GM18858 (cell line): Measurements from ENCODE around the gene SH3PXD2A.
"Not testable (repeated sequence)": the region's sequence is repeated elsewhere in the genome, so short reads cannot be mapped to it uniquely, and the experiment has no call there.

Experiments used
- ATAC-seq: cut with Tn5 transposase; IDR thresholded peaks from one replicate; pipeline ENCODE4 v1.9.1; 2021; ENCODE audit not compliant: unreplicated experiment

SH3PXD2A gene

DNA sequence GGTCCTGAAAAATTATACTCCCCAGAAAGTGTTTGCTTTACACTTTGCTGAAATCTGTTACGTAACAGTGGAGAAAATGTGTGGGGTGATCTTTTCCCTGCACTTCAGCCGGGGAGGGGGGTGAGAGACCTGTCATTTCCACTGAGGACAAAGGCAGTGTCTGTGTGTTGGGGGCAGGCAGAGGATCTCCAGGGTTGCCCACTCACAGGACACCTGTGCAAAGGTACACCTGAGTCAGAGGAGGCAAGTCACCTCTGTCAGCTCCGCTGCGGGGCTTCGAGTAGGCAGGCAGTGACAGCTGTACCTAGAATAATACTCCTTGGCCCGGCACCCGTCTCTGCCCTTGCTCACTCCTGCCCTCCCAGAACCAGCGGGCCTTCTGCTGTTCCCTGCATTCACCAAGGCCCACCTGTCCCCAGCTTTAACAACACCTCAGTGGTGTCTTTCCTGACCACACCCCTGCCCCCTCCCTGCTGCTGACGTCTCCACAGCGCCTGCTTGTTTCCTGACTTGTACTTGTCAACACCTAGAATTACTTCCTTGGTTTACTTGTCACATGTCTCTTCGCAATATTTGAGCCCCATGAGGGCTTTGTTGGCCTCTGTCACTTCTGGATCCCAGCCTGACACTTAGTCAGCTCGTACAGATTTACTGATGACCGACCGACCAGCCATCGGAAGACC is 202.6 kb downstream of the SH3PXD2A start:
- ATAC-seq: no peak

DNA sequence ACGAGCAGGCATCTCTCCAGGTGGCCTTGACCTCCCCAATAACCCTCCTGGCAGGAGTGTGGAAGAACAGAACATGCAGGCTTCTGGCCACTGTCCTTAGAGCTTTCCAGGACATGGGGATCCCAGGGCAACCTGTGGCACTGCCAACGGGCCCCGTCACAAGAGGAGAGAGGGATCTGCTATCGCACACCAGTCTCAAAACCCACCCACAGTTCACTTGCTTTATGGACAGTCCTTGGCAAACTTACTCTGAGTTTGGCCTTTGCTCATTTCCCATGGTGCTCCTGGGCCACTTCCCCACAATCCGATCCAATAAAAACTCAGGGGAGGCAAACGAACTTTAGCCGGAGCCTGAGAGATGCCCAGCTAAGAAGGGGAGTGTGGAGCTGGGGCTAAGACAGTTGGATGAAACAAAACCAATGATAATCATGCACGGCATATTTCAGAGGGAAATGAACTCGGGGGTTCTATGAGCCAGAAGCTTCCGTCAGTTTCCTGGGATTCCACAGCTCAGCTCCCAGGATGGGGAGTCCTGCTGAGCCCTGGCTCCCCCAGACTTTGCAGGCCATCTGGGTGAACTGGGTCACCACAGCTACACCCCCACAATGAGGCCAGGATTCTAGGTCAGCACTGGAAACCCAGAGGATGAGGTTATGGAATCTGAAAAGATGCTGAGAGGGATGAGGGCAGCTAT is 203.4 kb downstream of the SH3PXD2A start:
- ATAC-seq: no peak

DNA sequence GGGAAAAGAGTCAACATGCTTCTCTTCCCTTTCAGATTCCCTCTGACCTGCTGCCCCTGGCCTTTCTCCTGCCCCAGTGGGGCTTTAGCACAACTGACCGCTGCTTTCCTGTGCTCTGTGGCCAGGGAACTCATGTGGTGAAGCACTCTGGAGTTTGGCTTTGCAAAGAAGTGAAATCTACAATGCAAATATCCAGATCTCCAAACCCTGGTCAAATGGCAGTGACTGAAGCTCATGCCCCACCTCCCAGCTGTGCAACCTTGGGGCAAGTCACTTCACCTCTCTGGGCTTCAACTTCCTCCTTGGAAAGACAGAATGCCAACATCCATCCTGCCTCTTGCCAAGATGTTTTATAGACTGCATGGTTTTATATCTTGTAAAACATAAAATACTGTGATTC is 204.0 kb downstream of the SH3PXD2A start:
- no peak for ATAC-seq

DNA sequence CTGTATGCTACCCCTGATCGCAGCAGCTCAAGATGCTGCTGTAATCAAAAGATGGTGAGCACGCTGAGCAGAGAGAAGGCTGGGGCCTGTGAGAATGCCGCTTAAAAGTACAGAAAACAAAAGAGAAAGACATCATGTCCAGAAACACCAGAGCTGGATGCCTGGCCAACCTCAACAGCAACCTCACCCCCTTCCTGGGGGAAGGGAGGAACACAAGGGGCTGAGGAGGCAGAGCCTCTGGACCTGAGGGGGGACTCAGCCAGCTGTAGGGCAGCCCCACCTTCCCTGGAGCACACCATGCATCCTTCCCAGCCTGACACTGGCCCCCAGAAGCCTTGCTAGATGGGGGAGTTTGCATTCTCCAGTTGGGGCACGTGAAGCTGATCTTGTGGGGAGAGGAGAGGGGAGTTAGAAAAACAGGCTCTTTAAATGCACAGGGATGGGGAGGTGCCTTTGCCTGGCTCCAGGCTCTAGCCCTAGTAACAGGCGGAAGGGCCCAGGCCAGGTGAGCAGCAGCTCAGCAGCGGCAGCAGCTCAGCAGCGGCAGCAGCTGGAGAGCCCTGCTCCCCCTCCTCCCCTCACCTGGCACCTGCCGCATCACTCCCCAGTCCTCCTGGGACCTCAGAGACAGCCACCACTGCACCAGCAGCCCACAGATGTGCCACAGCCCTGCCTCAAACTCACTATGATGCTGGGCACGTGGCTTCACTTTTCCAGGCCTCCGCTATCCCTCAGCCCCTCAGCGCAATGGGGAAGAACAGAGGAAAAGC is 205.5 kb downstream of the SH3PXD2A start:
- no peak for ATAC-seq

GRCh38 chr10:103648636-103649532 is 206.5 kb downstream of the SH3PXD2A start:
- no peak for ATAC-seq

GRCh38 chr10:103648251-103648635 is 207.1 kb downstream of the SH3PXD2A start:
- no peak for ATAC-seq

- no peak for ATAC-seq
These were observed 209.1 kb downstream of the SH3PXD2A start for GRCh38 chr10:103646304-103646703.

GRCh38 chr10:103645141-103646054 is 210.0 kb downstream of the SH3PXD2A start:
- ATAC-seq: no peak

GRCh38 chr10:103643381-103643780 is 212.0 kb downstream of the SH3PXD2A start:
- ATAC-seq: no peak

GRCh38 chr10:103641326-103641725 is 214.1 kb downstream of the SH3PXD2A start:
- ATAC-seq: no peak

GRCh38 chr10:103640436-103641181 is 214.8 kb downstream of the SH3PXD2A start:
- ATAC-seq: no peak

DNA sequence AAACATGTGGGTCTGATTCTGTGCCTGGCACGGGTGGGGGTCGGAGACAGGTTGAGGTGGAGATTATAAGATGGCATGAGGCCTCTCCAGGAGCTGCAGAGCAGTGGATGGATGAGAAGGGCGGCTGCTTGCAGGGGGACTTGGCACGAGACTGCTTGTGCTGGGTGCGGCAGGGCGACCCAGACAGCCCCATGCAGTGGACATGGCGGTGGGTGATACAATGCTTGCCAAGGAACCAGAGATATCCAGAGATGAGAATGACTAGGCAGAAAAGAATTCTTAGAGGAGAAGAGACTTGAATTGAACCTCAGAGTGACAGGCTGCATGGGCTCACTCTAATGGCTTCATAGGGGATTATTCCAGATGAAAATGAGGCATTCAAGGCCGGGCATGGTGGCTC is 216.4 kb downstream of the SH3PXD2A start:
- no peak for ATAC-seq

DNA sequence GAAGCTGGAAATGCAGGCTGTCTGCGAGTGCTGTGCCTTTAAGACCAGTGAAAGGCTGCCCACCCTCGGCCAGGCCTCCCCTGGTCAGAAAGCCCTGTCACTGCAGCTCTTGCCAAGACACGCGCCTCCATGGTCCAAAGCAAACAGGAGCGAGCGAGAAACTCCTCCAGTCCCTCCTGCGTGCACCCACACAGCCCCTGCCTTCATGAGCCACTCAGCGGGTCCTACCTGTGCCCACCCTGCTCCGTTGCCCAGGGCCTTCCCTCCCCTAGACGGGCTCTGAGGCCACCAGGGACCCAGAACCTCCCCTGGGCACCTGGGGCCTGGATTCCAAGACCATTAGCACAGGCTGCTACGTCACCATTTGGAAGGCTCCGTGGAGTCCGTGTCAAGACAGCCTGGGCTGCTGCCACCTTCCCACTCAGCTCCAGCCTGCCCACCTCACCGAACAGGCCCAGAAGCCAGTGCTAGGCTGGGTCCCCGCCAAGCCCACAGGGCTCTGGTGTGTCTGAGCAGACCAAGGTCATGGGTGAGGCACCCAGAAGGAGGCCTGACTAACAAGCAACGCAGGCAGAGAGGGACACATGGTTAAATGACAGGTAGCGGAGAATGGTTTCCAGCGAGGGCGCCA is 217.3 kb downstream of the SH3PXD2A start:
- ATAC-seq: no peak

DNA sequence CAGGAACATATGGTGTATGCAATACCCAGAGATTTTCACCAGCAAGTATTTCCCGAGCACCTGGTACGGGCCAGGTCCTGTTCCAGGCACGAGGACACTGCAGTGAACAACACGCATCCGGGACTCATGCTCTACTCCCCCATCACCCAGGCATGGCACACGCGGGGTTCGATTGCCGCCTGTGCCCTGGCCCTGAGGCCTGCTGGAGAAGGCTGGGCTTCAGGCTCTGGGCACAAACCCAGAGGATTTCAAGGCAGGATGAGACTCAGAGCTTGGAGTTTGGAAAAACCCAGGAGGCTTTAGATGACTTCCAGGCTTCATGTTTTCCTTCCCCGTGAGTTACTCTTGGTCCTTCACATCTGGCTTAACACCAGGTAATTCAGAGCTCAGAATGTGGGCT is 218.4 kb downstream of the SH3PXD2A start:
- no peak for ATAC-seq

GRCh38 chr10:103636492-103636891 is 218.9 kb downstream of the SH3PXD2A start:
- no peak for ATAC-seq

DNA sequence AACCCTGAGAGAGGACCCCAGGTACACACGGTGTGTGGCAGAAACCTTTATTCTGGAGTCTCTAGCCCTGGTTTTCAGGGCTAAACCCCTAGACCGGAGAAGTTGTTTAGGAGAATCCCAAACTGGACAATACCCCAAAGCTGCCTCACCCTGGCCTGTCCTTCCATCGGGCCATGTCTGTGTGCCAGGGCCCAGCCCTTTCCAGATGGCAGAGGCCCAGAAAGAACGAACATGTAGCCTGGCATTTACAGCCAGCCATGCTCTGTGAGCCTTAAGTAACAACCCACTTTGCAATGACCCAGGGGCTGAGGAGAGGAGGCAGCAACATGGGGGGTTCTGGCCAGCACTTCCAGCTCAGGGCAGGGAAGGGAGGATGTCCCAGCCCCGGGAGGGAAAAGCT is 219.8 kb downstream of the SH3PXD2A start:
- ATAC-seq: no peak

DNA sequence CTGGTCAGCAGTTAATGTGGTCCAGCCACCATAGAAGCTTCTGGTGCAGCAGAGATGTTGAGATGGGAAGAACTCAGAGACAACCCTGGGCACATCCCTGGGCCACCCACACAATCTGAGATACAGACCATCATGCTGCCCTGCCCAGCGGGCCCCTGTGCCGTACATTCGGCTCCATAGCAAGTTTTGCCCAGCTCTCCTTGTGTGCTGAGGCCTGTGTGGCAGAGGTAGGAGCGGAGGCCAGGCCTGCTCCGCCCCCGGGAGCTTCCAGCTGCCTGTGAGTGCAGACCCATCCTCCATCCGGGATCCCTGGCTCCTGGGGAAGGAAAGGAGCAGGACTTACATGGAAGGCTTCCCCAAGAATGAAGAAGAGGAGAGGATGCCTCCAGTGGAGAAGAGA is 221.5 kb downstream of the SH3PXD2A start:
- no peak for ATAC-seq

DNA sequence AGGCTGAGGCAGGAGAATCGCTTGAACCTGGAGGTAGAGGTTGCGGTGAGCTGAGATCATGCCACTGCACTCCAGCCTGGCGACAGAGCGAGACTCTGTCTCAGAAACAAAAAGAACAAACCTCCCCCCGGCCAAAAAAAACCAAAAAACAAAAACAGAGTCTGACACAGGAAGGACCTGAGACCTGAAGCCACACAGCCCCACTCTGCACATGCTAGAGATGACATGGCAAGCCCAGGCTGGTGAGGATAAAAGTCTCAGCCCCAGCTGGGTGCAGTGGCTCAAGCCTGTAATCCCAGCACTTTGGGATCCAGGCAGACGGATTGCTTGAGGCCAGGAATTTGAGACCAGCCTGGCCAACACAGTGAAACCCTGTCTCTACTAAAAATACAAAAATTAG is 222.5 kb downstream of the SH3PXD2A start:
- not testable (repeated sequence) for ATAC-seq

GRCh38 chr10:103632247-103632642 is 223.1 kb downstream of the SH3PXD2A start:
- no peak for ATAC-seq
